Measurements from ENCODE around the gene GALNT2. TPM values are rescaled to one million over a fixed set of nuclear protein-coding genes. Genes with fewer than 3 reads are reported as not detected.

Gene GALNT2
- polyA plus RNA-seq, 1 of the 3 experiments (the other 2 are of a cell fraction) = 118 TPM

- no peak for TF ChIP-seq ZBTB33 (IDR thresholded peaks at IDR 0.05; ENCODE audit: borderline replicate concordance, low read depth)
These were observed 112.2 kb downstream of the GALNT2 start (continued) for GRCh38 chr1:230179249-230179648.

GRCh38 chr1:230185076-230186001 is 118.3 kb downstream of the GALNT2 start:
- Histone ChIP-seq H3K27ac (ENCODE audit: low read depth in 2 of 2, low read length in 1 of 2) (no peak overlapping the region), H3K9me2 (no peaks in the 10 kb centered on the region), H3K36me3 (replicated peaks in 1 of 2; ENCODE audit: control insufficient read depth in 1 of 2, insufficient read depth in 2 of 2, low read length in 1 of 2) (peaks cover 4 to 16% of the 10 kb centered on the region in 2 experiments), H3K27me3 (ENCODE audit: insufficient read depth) (no peaks in the 10 kb centered on the region), H4K20me1 (ENCODE audit: insufficient read depth) (peaks cover 26% of the 10 kb centered on the region), H3K4me2 (0 out of 2 replicates have a peak overlapping the region, but pooled peaks have one; percentile 7), H3K9me3 (no peaks in the 10 kb centered on the region), H3K4me1 (ENCODE audit: control insufficient read depth in 1 of 2, insufficient read depth in 2 of 2, low read depth in 1 of 2, low read length in 1 of 2) (peaks cover 6 to 22% of the 10 kb centered on the region in 2 experiments; a peak in 3 of 4 replicates), H3K4me3 (ENCODE audit: low read depth in 2 of 2, low read length in 1 of 2) (0 out of 4 replicates have a peak overlapping the region, but pooled peaks of 1 of the 2 experiments have one; percentile 2), H3K9ac (no peak overlapping the region), H3K79me2 (ENCODE audit: insufficient read depth) (peaks cover 45% of the 10 kb centered on the region), H2AFZ (ENCODE audit: low read depth) (no peak overlapping the region), H3F3A (replicated peaks; ENCODE audit: insufficient read depth) (no peaks in the 10 kb centered on the region)
- CTCF ChIA-PET = no interaction called here
- POLR2A ChIA-PET = no interaction called here
- 66% methylated on average over 10 of the region's 10 CpGs for WGBS (ENCODE audit: low lambda C conversion rate)
- DNase-seq = no peak
- no peak for TF ChIP-seq IRF3 (IDR thresholded peaks at IDR 0.05; ENCODE audit: low read depth, low read length)
- no peak for TF ChIP-seq SMC3 (IDR thresholded peaks at IDR 0.05; ENCODE audit: low read depth, low read length)
- TF ChIP-seq JUND (IDR thresholded peaks at IDR 0.05) = no peak
- TF ChIP-seq TAF1 (IDR thresholded peaks at IDR 0.05; ENCODE audit: borderline replicate concordance, low read depth, low read length) = no peak
- TF ChIP-seq REST (IDR thresholded peaks at IDR 0.05; ENCODE audit: low read depth, low read length) = no peak
- no peak for TF ChIP-seq NRF1 (IDR thresholded peaks at IDR 0.05; ENCODE audit: low read depth, low read length)
- TF ChIP-seq SIN3A (IDR thresholded peaks at IDR 0.05; ENCODE audit: borderline replicate concordance, low read depth, low read length) = no peak
- no peak for TF ChIP-seq YY1 (IDR thresholded peaks at IDR 0.05; ENCODE audit: low read depth)
- TF ChIP-seq RXRA (IDR thresholded peaks at IDR 0.05; ENCODE audit: borderline replicate concordance, low read depth) = no peak
- no peak for TF ChIP-seq RFX5 (IDR thresholded peaks at IDR 0.05; ENCODE audit: low read length)
- TF ChIP-seq USF2 (IDR thresholded peaks at IDR 0.05; ENCODE audit: borderline replicate concordance, low read depth, low read length) = no peak
- no peak for TF ChIP-seq MXI1 (IDR thresholded peaks at IDR 0.05; ENCODE audit: low read depth, low read length)
- TF ChIP-seq TEAD4 (IDR thresholded peaks at IDR 0.05; ENCODE audit: borderline replicate concordance, insufficient read depth) = no peak
- no peak for TF ChIP-seq MAX (IDR thresholded peaks at IDR 0.05; ENCODE audit: low read depth)
- no peak for TF ChIP-seq GATA2 (CRISPR knock-in tag; IDR thresholded peaks at IDR 0.05)
- no peak for TF ChIP-seq EP300 (IDR thresholded peaks at IDR 0.05; ENCODE audit: borderline replicate concordance in 1 of 2, low read depth in 1 of 2, low read length in 1 of 2)
- no peak for TF ChIP-seq CTCF (IDR thresholded peaks at IDR 0.05)
- no peak for TF ChIP-seq TCF12 (IDR thresholded peaks at IDR 0.05)
